MG63 (cell line): ENCODE data around the gene BRINP3. TPM values are rescaled to one million over a fixed set of nuclear protein-coding genes. Genes with fewer than 3 reads are reported as not detected.

Experiments
- DNase-seq: peaks from one replicate; pipeline ENCODE4 v3.0.0-alpha.2; 2020
- H3K27me3 ChIP-seq: fragments of 250-450 bp; sonication (Bioruptor Pico); 2 replicates; pipeline ENCODE4 v1.5.1; 2020; ENCODE audit warnings: mild to moderate bottlenecking, moderate library complexity
- H3K36me3 ChIP-seq: fragments of 250-450 bp; sonication (Bioruptor Pico); 2 replicates; pipeline ENCODE4 v1.5.1; 2020; ENCODE audit warnings: mild to moderate bottlenecking, moderate library complexity
- H3K4me3 ChIP-seq: fragments of 250-450 bp; sonication (Bioruptor Pico); 2 replicates; pipeline ENCODE4 v1.5.1; 2020; ENCODE audit warnings: mild to moderate bottlenecking, moderate library complexity
- H3K9me3 ChIP-seq: fragments of 250-450 bp; sonication (Bioruptor Pico); 2 replicates; pipeline ENCODE4 v1.5.1; 2020; ENCODE audit warnings: mild to moderate bottlenecking, moderate library complexity
- total RNA-seq: library from RNA; depleted of rRNA; stranded (reverse); fragments of >200 nt; shearing (Covaris generic); gene quantifications from 2 replicates; pipeline ENCODE4 v1.2.3, GENCODE V29; 2014; ENCODE audit warnings: low replicate concordance

The BRINP3 gene
- total RNA-seq, 1 experiment from 2014 or later = not detected

GRCh38 chr1:190376044-190376443 lies 101.6 kb downstream of the BRINP3 start:
- no peak for DNase-seq
- Histone ChIP-seq H3K9me3 (no peaks in the 10 kb centered on the region), H3K27me3 (no peaks in the 10 kb centered on the region), H3K36me3 (no peaks in the 10 kb centered on the region), H3K4me3 (no peak overlapping the region)

- Histone ChIP-seq H3K4me3 (no peak overlapping the region), H3K9me3 (no peaks in the 10 kb centered on the region), H3K36me3 (no peaks in the 10 kb centered on the region), H3K27me3 (no peaks in the 10 kb centered on the region)
- no peak for DNase-seq
These were observed 103.8 kb downstream of the BRINP3 start for GRCh38 chr1:190373705-190374336.

- Histone ChIP-seq H3K9me3 (no peaks in the 10 kb centered on the region; the same call in 1 of the 2 replicates), H3K36me3 (no peaks in the 10 kb centered on the region), H3K4me3 (no peak overlapping the region), H3K27me3 (no peaks in the 10 kb centered on the region)
- no peak for DNase-seq
These were observed 110.5 kb downstream of the BRINP3 start for GRCh38 chr1:190367200-190367599.

GRCh38 chr1:190365283-190365682 lies 112.4 kb downstream of the BRINP3 start:
- H3K4me3 ChIP-seq = no peak overlapping the region
- H3K36me3 ChIP-seq = no peaks in the 10 kb centered on the region
- no peaks in the 10 kb centered on the region; the same call in 1 of the 2 replicates for H3K9me3 ChIP-seq
- no peak for DNase-seq
- no peaks in the 10 kb centered on the region for H3K27me3 ChIP-seq

- DNase-seq = peak; percentile 5
- no peaks in the 10 kb centered on the region for H3K9me3 ChIP-seq
- H3K4me3 ChIP-seq = no peak overlapping the region
- H3K27me3 ChIP-seq = no peaks in the 10 kb centered on the region
- no peaks in the 10 kb centered on the region for H3K36me3 ChIP-seq
These were observed 124.0 kb downstream of the BRINP3 start for GRCh38 chr1:190353538-190354101.

- Histone ChIP-seq H3K27me3 (no peaks in the 10 kb centered on the region), H3K36me3 (no peaks in the 10 kb centered on the region), H3K4me3 (no peak overlapping the region), H3K9me3 (no peaks in the 10 kb centered on the region)
- DNase-seq = no peak
These were observed 133.2 kb downstream of the BRINP3 start for GRCh38 chr1:190344454-190344853.

GRCh38 chr1:190338829-190339228 lies 138.8 kb downstream of the BRINP3 start:
- Histone ChIP-seq H3K36me3 (no peaks in the 10 kb centered on the region), H3K4me3 (no peak overlapping the region), H3K9me3 (no peaks in the 10 kb centered on the region), H3K27me3 (no peaks in the 10 kb centered on the region)
- DNase-seq = no peak

GRCh38 chr1:190328871-190329270 lies 148.8 kb downstream of the BRINP3 start:
- Histone ChIP-seq H3K27me3 (no peaks in the 10 kb centered on the region), H3K4me3 (no peak overlapping the region), H3K9me3 (peaks cover 22% of the 10 kb centered on the region), H3K36me3 (no peaks in the 10 kb centered on the region)
- no peak for DNase-seq

GRCh38 chr1:190328361-190328760 lies 149.3 kb downstream of the BRINP3 start:
- H3K36me3 ChIP-seq = no peaks in the 10 kb centered on the region
- DNase-seq = no peak
- no peaks in the 10 kb centered on the region for H3K27me3 ChIP-seq
- H3K9me3 ChIP-seq = peaks cover 22% of the 10 kb centered on the region
- H3K4me3 ChIP-seq = no peak overlapping the region

- Histone ChIP-seq H3K4me3 (no peak overlapping the region), H3K27me3 (no peaks in the 10 kb centered on the region)
- no peak for DNase-seq
These were observed 150.4 kb downstream of the BRINP3 start for GRCh38 chr1:190327271-190327670.

GRCh38 chr1:190323530-190323929 lies 154.1 kb downstream of the BRINP3 start:
- Histone ChIP-seq H3K27me3 (no peaks in the 10 kb centered on the region), H3K4me3 (no peak overlapping the region), H3K36me3 (no peaks in the 10 kb centered on the region), H3K9me3 (peaks cover 3% of the 10 kb centered on the region; the same call in 1 of the 2 replicates)
- DNase-seq = no peak

More at GRCh38 chr1:190327271-190327670, 150.4 kb downstream of the BRINP3 start:
- Histone ChIP-seq H3K36me3 (no peaks in the 10 kb centered on the region), H3K9me3 (peaks cover 25% of the 10 kb centered on the region)

GRCh38 chr1:190322274-190322673 lies 155.4 kb downstream of the BRINP3 start:
- 0 out of 2 replicates have a peak, but pooled peaks cover 3% of the 10 kb centered on the region for H3K9me3 ChIP-seq
- H3K36me3 ChIP-seq = no peaks in the 10 kb centered on the region
- DNase-seq = no peak
- no peak overlapping the region for H3K4me3 ChIP-seq
- H3K27me3 ChIP-seq = no peaks in the 10 kb centered on the region

GRCh38 chr1:190320952-190321351 lies 156.7 kb downstream of the BRINP3 start:
- Histone ChIP-seq H3K27me3 (no peaks in the 10 kb centered on the region), H3K4me3 (no peak overlapping the region), H3K36me3 (no peaks in the 10 kb centered on the region), H3K9me3 (0 out of 2 replicates have a peak, but pooled peaks cover 3% of the 10 kb centered on the region)
- DNase-seq = peak; percentile 20

GRCh38 chr1:190312763-190313162 lies 164.9 kb downstream of the BRINP3 start:
- Histone ChIP-seq H3K36me3 (no peaks in the 10 kb centered on the region), H3K9me3 (no peaks in the 10 kb centered on the region), H3K27me3 (no peaks in the 10 kb centered on the region), H3K4me3 (no peak overlapping the region)
- no peak for DNase-seq

- H3K9me3 ChIP-seq = no peaks in the 10 kb centered on the region
- DNase-seq = no peak
- no peaks in the 10 kb centered on the region for H3K36me3 ChIP-seq
- H3K4me3 ChIP-seq = no peak overlapping the region
- H3K27me3 ChIP-seq = no peaks in the 10 kb centered on the region
These were observed 174.2 kb downstream of the BRINP3 start for GRCh38 chr1:190303501-190303900.

- Histone ChIP-seq H3K4me3 (no peak overlapping the region), H3K27me3 (no peaks in the 10 kb centered on the region), H3K36me3 (no peaks in the 10 kb centered on the region), H3K9me3 (no peaks in the 10 kb centered on the region; the same call in 1 of the 2 replicates)
- no peak for DNase-seq
These were observed 181.2 kb downstream of the BRINP3 start for GRCh38 chr1:190296453-190296852.

GRCh38 chr1:190289897-190290296 lies 187.8 kb downstream of the BRINP3 start:
- DNase-seq = no peak
- H3K36me3 ChIP-seq = no peaks in the 10 kb centered on the region
- H3K27me3 ChIP-seq = no peaks in the 10 kb centered on the region

GRCh38 chr1:190286111-190286510 lies 191.6 kb downstream of the BRINP3 start:
- Histone ChIP-seq H3K4me3 (no peak overlapping the region), H3K27me3 (no peaks in the 10 kb centered on the region), H3K9me3 (no peaks in the 10 kb centered on the region), H3K36me3 (no peaks in the 10 kb centered on the region)
- no peak for DNase-seq

More at GRCh38 chr1:190289897-190290296, 187.8 kb downstream of the BRINP3 start:
- H3K9me3 ChIP-seq = no peaks in the 10 kb centered on the region
- H3K4me3 ChIP-seq = no peak overlapping the region
